Hematopoietic multipotent progenitor cell (in vitro differentiated cells): ENCODE results near the gene CRK. TPM values are rescaled to one million over a fixed set of nuclear protein-coding genes. Genes with fewer than 3 reads are reported as not detected.
"Not testable (repeated sequence)": the region's sequence is repeated elsewhere in the genome, so short reads cannot be mapped to it uniquely, and the experiment has no call there.

Experiments used
- DNase-seq, 3 donors: peaks; one replicate each; pipeline ENCODE4 v3.0.0-alpha.2; 2011 to 2015; ENCODE audit warnings: low read depth in 2 of 3, low spot score in 2 of 3
- total RNA-seq: library from RNA; depleted of rRNA; stranded (reverse); fragments of >200 nt; gene quantifications from one replicate; pipeline ENCODE4 v1.2.3, GENCODE V29; 2012

CRK gene
- total RNA-seq, 1 donor: 24.5 TPM

DNA sequence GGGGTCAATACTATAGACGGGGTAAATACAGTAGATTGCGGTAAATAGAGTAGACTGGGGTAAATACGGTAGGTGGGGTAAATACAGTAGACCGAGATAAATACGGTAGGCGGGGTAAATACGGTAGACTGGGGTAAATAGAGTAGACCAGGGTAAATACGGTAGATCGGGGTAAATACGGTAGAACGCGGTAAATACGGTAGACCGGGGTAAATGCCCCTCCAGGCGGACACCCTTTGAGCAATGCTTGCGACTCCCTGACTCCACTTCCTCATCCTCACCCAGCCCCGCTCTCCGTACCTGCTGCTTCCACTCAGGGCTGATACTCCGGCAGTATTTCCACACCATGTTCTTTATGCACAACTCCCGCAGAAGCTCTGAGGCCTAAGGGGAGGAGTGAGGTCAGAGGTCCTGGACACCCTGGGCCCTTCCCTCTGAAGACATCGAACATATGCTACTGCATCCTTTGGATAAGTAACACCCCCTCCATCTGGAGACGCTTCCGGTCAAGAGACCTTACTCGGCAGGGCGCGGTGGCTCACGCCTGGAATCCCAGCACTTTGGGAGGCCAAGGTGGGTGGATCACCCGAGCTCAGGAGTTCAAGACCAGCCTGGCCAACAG is 13.3 kb upstream of the CRK start:
- DNase-seq: no peak

DNA sequence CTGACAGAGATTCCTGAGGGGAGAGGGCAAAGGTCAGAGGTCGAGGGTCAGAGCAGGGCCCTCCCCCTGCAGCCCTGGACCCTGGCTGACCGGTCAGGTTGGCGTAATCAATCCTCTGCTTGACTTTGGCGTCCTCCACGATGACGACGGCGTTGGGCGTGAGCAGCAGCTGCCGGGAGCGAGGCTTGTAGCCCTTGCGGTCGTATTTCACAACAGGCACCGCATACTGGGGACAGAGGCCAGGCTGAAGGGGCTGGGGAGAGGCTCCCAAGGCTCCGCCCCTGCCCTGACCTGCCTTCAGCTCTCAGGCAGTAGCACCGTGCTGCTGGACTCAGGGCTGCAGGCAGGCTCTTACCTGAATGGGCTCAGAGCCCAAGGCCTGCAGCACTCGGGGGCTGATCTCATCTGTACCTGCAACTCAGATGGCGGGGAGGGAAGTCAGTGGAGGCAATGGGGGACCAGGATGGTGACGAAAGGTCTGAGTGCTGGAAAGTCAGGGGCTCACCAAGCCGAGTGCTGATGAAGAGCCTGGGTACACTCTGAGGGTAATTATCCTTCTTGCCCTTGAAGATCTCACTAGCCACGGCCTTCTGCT is 12.0 kb upstream of the CRK start:
- DNase-seq: no peak

GRCh38 chr17:1467258-1467657 is 11.2 kb upstream of the CRK start:
- DNase-seq: no peak

- DNase-seq: no peak
These were observed 8.2 kb upstream of the CRK start for GRCh38 chr17:1464186-1464585.

- no peak for DNase-seq
These were observed 6.4 kb upstream of the CRK start for GRCh38 chr17:1462164-1463112.

DNA sequence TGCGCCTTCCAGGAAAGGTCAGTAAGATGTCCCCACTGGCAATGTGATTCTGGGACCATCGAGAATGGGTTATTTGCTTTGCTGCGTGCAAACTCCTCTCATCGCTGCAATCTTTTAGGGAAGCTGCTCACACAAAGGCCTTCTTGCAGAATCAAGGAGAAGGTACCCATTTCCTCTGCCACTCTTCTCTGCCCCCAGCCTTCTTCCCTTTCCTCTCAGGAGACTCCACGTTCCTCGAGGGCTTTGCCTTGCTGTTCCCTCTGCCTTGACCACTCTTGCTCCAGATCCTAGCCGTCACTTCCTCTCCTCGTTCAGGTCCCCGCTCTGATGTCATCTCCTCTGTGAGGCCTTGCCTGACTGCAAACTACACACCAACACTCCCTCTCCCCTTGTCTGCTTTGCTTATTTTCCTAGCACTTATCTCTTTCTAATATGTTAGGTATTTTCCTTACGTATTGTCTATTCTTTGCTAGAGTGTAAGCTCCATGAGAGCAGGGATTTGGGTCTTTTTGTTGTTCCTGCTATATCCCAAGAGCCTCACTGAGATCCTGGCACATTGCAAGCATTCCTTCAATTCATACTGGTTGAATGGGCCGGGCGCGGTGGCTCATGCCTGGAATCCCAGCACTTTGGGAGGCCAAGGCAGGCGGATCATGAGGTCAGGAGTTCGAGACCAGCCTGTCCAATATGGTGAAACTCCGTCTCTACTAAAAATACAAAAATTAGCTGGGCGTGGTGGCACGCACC is 5.3 kb upstream of the CRK start:
- no peak for DNase-seq

DNA sequence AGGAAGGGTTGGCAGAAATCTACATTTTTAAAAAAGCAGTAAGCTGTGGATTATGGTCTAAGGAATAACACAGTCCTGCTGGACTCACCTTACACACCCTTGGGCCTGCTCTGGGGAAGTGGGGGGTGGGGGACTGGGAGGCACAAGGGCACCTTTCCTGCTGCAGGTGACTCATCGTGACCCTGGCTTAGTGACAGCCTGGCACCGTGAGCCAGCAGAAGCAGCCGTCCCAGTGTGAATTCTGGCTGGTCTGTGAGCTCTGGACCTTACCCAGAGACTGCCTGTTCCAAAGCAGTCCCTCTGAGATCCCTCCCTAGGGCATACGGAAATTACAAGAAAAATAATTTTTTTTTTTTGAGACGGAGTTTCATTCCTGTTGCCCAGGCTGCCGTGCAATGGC is 4.2 kb upstream of the CRK start:
- DNase-seq: peak in 1 of 3 donors; percentile 41

DNA sequence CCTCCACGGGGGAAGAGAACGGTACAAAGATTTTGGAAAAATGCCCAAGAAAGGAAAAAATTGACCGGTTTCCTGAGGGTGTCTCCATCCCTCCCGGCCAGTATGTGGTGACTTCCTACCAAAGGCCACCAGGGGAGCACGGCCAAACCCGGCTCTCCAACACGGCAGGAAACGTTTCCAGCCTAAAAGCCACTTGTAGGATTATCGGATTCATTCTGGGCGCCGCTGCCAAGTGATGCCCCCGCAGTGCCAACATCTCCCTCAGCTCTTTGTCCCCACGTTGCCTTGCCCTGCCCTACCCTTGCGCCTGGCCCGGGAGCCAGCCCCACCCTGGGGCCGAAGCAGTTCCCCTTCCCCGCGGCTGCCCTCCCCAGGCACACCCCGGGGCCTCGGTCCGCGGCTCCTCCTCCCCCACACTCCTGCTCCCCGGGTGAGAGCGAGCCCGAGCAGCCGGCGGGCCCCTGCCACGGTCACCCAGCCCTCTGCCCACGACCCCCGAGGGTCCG is 688 bp downstream of the CRK start:
- DNase-seq: peak in 2 of 3 donors; percentile 45 to 59

DNA sequence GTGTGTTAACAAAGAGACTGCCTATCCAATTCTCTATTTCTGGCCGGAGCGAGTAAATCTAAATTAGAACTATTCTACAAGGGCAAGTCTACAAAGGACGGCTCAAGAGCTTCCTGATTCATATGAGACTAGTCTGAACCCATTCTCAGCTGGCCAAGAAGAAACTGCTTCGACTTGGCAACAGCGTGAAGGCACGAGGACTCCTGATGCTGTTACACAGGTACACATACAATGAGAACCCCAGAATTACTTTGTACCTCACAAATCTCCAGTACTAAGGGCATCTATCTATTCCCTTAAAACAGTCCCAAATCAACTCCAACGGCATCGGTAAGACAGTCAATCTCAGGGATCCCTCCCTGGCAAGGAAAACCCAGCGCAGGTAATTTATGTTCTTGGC is 1.5 kb downstream of the CRK start:
- DNase-seq: no peak

DNA sequence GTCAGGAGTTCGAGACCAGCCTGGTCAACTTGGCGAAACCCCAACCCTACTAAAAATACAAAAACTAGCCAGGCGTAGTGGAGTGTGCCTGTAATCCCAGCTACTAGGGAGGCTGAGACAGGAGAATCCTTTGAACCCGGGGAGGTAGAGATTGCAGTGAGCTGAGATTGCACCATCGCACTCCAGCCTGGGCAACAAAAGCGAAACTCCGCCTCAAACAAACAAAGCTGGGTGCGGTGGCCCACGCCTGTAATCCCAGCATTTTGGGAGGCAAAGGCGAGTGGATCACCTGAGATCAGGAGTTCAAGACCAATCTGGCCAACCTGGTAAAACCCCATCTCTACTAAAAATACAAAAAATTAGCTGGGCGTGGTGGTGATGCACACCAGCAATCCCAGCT is 2.3 kb downstream of the CRK start:
- DNase-seq: not testable (repeated sequence)

- no peak for DNase-seq
These were observed 3.2 kb downstream of the CRK start for GRCh38 chr17:1452836-1453235.

GRCh38 chr17:1450261-1450660 is 5.8 kb downstream of the CRK start:
- not testable (repeated sequence) for DNase-seq

- no peak for DNase-seq
These were observed 6.5 kb downstream of the CRK start for GRCh38 chr17:1449412-1449967.

DNA sequence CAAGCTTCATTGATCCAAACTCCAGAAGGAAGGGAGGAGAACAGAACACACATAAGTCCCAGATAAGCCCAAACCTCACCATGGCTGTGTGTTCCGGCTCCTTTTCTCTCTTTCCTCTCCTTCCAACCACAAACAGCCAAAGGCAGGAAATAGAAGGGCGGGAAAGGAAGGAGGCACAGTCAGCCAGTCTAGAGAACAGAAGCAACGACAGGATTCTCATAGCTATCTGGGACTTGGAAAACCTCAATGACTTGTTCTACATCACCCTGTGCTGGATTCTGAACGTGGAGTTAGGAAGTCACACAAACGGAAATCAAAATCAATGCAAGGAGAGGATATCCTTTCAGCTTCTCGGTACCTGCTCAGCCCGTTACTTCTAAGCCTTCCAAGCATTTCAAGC is 9.0 kb downstream of the CRK start:
- no peak for DNase-seq

DNA sequence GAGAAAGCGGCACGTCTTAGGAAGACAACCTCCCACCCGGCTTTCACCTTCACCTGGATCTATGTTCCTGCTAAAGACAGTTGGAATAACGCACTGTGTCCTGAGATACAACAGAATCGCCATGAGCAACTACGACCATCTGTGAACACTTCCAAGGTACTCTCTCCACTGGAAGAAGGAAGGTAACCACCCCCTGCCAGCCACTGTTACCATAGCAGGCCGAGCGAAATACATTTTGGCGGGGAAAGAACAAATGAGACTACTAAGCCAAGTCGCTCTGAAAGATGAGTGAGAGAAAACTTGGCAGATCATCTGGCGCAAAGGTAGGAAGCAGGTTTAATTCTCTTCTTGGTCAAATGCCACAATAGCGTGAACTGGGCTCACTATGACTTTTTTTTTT is 9.8 kb downstream of the CRK start:
- no peak for DNase-seq

- not testable (repeated sequence) for DNase-seq
These were observed 10.3 kb downstream of the CRK start for GRCh38 chr17:1445695-1446094.

DNA sequence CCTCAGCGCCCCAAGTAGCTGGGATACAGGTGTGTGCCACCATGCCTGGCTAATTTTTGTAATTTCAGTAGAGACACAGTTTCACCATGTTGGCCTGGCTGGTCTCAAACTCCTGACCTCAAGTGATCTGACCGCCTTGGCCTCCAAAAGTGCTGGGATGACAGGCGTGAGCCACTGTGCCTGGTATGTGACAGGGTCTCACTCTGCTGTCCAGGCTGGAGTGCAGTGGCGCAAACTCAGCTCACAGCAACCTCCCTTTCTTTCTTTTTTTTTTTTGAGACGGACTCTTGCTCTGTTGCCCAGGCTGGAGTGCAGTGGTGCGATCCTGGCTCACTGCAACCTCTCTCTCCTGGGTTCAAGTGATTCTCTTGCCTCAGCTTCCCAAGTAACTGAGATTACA is 13.3 kb downstream of the CRK start:
- not testable (repeated sequence) for DNase-seq

GRCh38 chr17:1442187-1442586 is 13.8 kb downstream of the CRK start:
- no peak for DNase-seq

GRCh38 chr17:1440921-1441320 is 15.1 kb downstream of the CRK start:
- DNase-seq: no peak

- DNase-seq: no peak
These were observed 17.4 kb downstream of the CRK start for GRCh38 chr17:1438593-1439083.
